CD4-positive, CD25-positive, alpha-beta regulatory T cell (primary cell): ENCODE measurements around the gene DYNLL2. TPM values are rescaled to one million over a fixed set of nuclear protein-coding genes. Genes with fewer than 3 reads are reported as not detected.
"Not testable (repeated sequence)": the region's sequence is repeated elsewhere in the genome, so short reads cannot be mapped to it uniquely, and the experiment has no call there.

Source experiments
- ATAC-seq, 2 donors: fragments of 150-1000 bp; cut with Tn5 transposase; one replicate each; pipeline ENCODE4 v1.10.0; 2021; ENCODE audit warnings: low read depth in 2 of 2, moderate number of reproducible peaks in 2 of 2, moderate library complexity in 1 of 2
- DNase-seq, 3 donors: peaks; one replicate each; pipeline versions ENCODE4 v3.0.0 to v3.0.0-alpha.2; 2012 to 2022; ENCODE audit warnings: mixed read lengths in 1 of 3
- H3K27ac ChIP-seq: one replicate; pipeline ENCODE4 v1.7.0; 2013; ENCODE audit warnings: mild to moderate bottlenecking, low read length; ENCODE audit not compliant: insufficient read depth, poor library complexity, severe bottlenecking
- H3K27me3 ChIP-seq: one replicate; pipeline ENCODE4 v1.7.0; 2013; ENCODE audit warnings: low read length; ENCODE audit not compliant: control insufficient read depth, insufficient read depth
- H3K36me3 ChIP-seq: one replicate; pipeline ENCODE4 v1.7.0; 2013; ENCODE audit warnings: mild to moderate bottlenecking, low read length, moderate library complexity; ENCODE audit not compliant: control insufficient read depth, insufficient read depth
- H3K4me1 ChIP-seq: 2 replicates; pipeline ENCODE4 v1.7.0; 2013; ENCODE audit warnings: mild to moderate bottlenecking, low read length; ENCODE audit not compliant: insufficient read depth, control insufficient read depth, poor library complexity, severe bottlenecking
- H3K4me3 ChIP-seq: one replicate; pipeline ENCODE4 v1.7.0; 2013; ENCODE audit warnings: low read depth, mild to moderate bottlenecking, low read length, moderate library complexity
- H3K9me3 ChIP-seq, 2 experiments: 1 replicate in 1 of 2; 2 replicates in 1 of 2; pipeline ENCODE4 v1.7.0; 2013; ENCODE audit warnings: low read length in 2 of 2, mild to moderate bottlenecking in 1 of 2, moderate library complexity in 1 of 2; ENCODE audit not compliant: control insufficient read depth in 2 of 2
- H3K27ac Mint-ChIP-seq, 3 donors: one replicate each; pipeline ENCODE4 v1.8.0; 2020 to 2022; ENCODE audit warnings: mild to moderate bottlenecking in 3 of 3, mixed read lengths in 3 of 3, moderate library complexity in 2 of 3
- H3K27me3 Mint-ChIP-seq: one replicate; pipeline ENCODE4 v1.8.0; 2022; ENCODE audit warnings: mild to moderate bottlenecking, mixed read lengths
- H3K36me3 Mint-ChIP-seq: one replicate; pipeline ENCODE4 v1.8.0; 2020; ENCODE audit warnings: mixed read lengths
- H3K4me1 Mint-ChIP-seq, 4 donors: one replicate each; pipeline ENCODE4 v1.8.0; 2020 to 2022; ENCODE audit warnings: mixed read lengths in 4 of 4, mild to moderate bottlenecking in 1 of 4
- H3K4me3 Mint-ChIP-seq, 4 donors: one replicate each; pipeline ENCODE4 v1.8.0; 2020 to 2022; ENCODE audit warnings: mild to moderate bottlenecking in 4 of 4, mixed read lengths in 4 of 4, moderate library complexity in 3 of 4
- H3K9me3 Mint-ChIP-seq, 7 donors: one replicate each; pipeline ENCODE4 v1.8.0; 2020 to 2022; ENCODE audit warnings: mixed read lengths in 7 of 7, mild to moderate bottlenecking in 3 of 7, moderate library complexity in 2 of 7
- polyA plus RNA-seq, 4 donors: library from polyadenylated mRNA; unstranded; fragments of 300-500 nt; fragmentation: Illumina TruSeq; gene quantifications; one replicate each; pipeline ENCODE4 v1.2.3, GENCODE V29; 2021
- total RNA-seq: library from RNA; stranded (reverse); gene quantifications from one replicate; pipeline ENCODE4 v1.2.3, GENCODE V29; 2022

Gene DYNLL2
- total and polyA plus RNA-seq, 5 donors from 2014 or later = 0.57 to 37.4 (median 1.1) TPM

- no peaks in the 10 kb centered on the region for H3K36me3 Mint-ChIP-seq
- H3K27me3 Mint-ChIP-seq = peaks cover 12% of the 10 kb centered on the region
- DNase-seq (no peak), ATAC-seq (no peak)
- no peaks in the 10 kb centered on the region for H3K9me3 ChIP-seq
- H3K4me1 ChIP-seq = no peaks in the 10 kb centered on the region
- H3K27ac Mint-ChIP-seq = no peak overlapping the region
- H3K9me3 Mint-ChIP-seq = peaks cover 0 to 3% (median 0%) of the 10 kb centered on the region in 7 donors
- no peak overlapping the region for H3K4me3 ChIP-seq
- no peak overlapping the region for H3K27ac ChIP-seq
- peaks cover 0 to 4% (median 0%) of the 10 kb centered on the region in 4 donors for H3K4me1 Mint-ChIP-seq
- H3K27me3 ChIP-seq = peaks cover 5% of the 10 kb centered on the region
- H3K36me3 ChIP-seq = no peaks in the 10 kb centered on the region
- H3K4me3 Mint-ChIP-seq = no peak overlapping the region
These were observed 26.7 kb upstream of the DYNLL2 start for GRCh38 chr17:58056476-58056875.

GRCh38 chr17:58059141-58059540 lies 24.1 kb upstream of the DYNLL2 start:
- Mint-ChIP-seq H3K4me3 (no peak overlapping the region), H3K4me1 (no peaks in the 10 kb centered on the region), H3K36me3 (no peaks in the 10 kb centered on the region), H3K27ac (no peak overlapping the region), H3K9me3 (no peaks in the 10 kb centered on the region), H3K27me3 (peaks cover 6% of the 10 kb centered on the region)
- no peak for DNase-seq
- Histone ChIP-seq H3K9me3 (no peaks in the 10 kb centered on the region), H3K27ac (no peak overlapping the region), H3K36me3 (no peaks in the 10 kb centered on the region), H3K27me3 (peaks cover 4% of the 10 kb centered on the region), H3K4me3 (no peak overlapping the region), H3K4me1 (no peaks in the 10 kb centered on the region)
- no peak for ATAC-seq

GRCh38 chr17:58060596-58061191 lies 22.5 kb upstream of the DYNLL2 start:
- Mint-ChIP-seq H3K4me1 (no peaks in the 10 kb centered on the region), H3K27me3 (no peaks in the 10 kb centered on the region), H3K4me3 (no peak overlapping the region), H3K36me3 (no peaks in the 10 kb centered on the region), H3K9me3 (no peaks in the 10 kb centered on the region), H3K27ac (no peak overlapping the region)
- Histone ChIP-seq H3K27ac (no peak overlapping the region), H3K4me3 (no peak overlapping the region), H3K27me3 (peaks cover 2% of the 10 kb centered on the region), H3K36me3 (no peaks in the 10 kb centered on the region), H3K4me1 (no peaks in the 10 kb centered on the region), H3K9me3 (no peaks in the 10 kb centered on the region)
- ATAC-seq (no peak), DNase-seq (no peak)

- Mint-ChIP-seq H3K27me3 (no peaks in the 10 kb centered on the region), H3K4me3 (no peak overlapping the region), H3K4me1 (no peaks in the 10 kb centered on the region), H3K27ac (no peak overlapping the region), H3K9me3 (no peaks in the 10 kb centered on the region), H3K36me3 (no peaks in the 10 kb centered on the region)
- DNase-seq (no peak), ATAC-seq (no peak)
- H3K9me3 ChIP-seq = no peaks in the 10 kb centered on the region
- H3K4me3 ChIP-seq = no peak overlapping the region
- H3K36me3 ChIP-seq = no peaks in the 10 kb centered on the region
- H3K27me3 ChIP-seq = peaks cover 2% of the 10 kb centered on the region
- H3K27ac ChIP-seq = no peak overlapping the region
- H3K4me1 ChIP-seq = no peaks in the 10 kb centered on the region
These were observed 21.5 kb upstream of the DYNLL2 start for GRCh38 chr17:58061672-58062071.

GRCh38 chr17:58065238-58065637 lies 18.0 kb upstream of the DYNLL2 start:
- ATAC-seq = no peak
- no peak overlapping the region for H3K4me3 ChIP-seq

GRCh38 chr17:58066401-58066800 lies 16.8 kb upstream of the DYNLL2 start:
- H3K9me3 ChIP-seq = no peaks in the 10 kb centered on the region
- DNase-seq = no peak
- Mint-ChIP-seq H3K4me1 (no peaks in the 10 kb centered on the region), H3K27ac (no peak overlapping the region), H3K27me3 (peaks cover 24% of the 10 kb centered on the region), H3K4me3 (peak overlapping the region in 1 of 4 donors; percentile 6), H3K9me3 (peaks cover 0 to 3% (median 0%) of the 10 kb centered on the region in 7 donors), H3K36me3 (no peaks in the 10 kb centered on the region)
- H3K4me3 ChIP-seq = no peak overlapping the region
- H3K27me3 ChIP-seq = peaks cover 11% of the 10 kb centered on the region
- no peaks in the 10 kb centered on the region for H3K4me1 ChIP-seq
- no peak overlapping the region for H3K27ac ChIP-seq
- no peak for ATAC-seq
- no peaks in the 10 kb centered on the region for H3K36me3 ChIP-seq

More at GRCh38 chr17:58065238-58065637, 18.0 kb upstream of the DYNLL2 start:
- Mint-ChIP-seq H3K4me1 (no peaks in the 10 kb centered on the region), H3K27me3 (peaks cover 12% of the 10 kb centered on the region), H3K4me3 (no peak overlapping the region), H3K27ac (no peak overlapping the region), H3K9me3 (peaks cover 0 to 1% (median 0%) of the 10 kb centered on the region in 7 donors), H3K36me3 (no peaks in the 10 kb centered on the region)
- peaks cover 2% of the 10 kb centered on the region for H3K27me3 ChIP-seq
- H3K27ac ChIP-seq = no peak overlapping the region
- H3K9me3 ChIP-seq = no peaks in the 10 kb centered on the region
- H3K36me3 ChIP-seq = no peaks in the 10 kb centered on the region
- DNase-seq = no peak
- no peaks in the 10 kb centered on the region for H3K4me1 ChIP-seq

GRCh38 chr17:58072862-58073261 lies 10.4 kb upstream of the DYNLL2 start:
- no peak overlapping the region for H3K27ac Mint-ChIP-seq
- H3K36me3 Mint-ChIP-seq = no peaks in the 10 kb centered on the region
- DNase-seq (no peak), ATAC-seq (no peak)
- peaks cover 52% of the 10 kb centered on the region for H3K27me3 Mint-ChIP-seq
- H3K4me3 Mint-ChIP-seq = no peak overlapping the region
- H3K9me3 ChIP-seq = no peaks in the 10 kb centered on the region
- no peak overlapping the region for H3K27ac ChIP-seq
- H3K36me3 ChIP-seq = no peaks in the 10 kb centered on the region
- no peaks in the 10 kb centered on the region for H3K4me1 ChIP-seq
- no peaks in the 10 kb centered on the region for H3K4me1 Mint-ChIP-seq
- H3K9me3 Mint-ChIP-seq = peaks cover 0 to 3% (median 0%) of the 10 kb centered on the region in 7 donors
- no peak overlapping the region for H3K4me3 ChIP-seq
- peaks cover 23% of the 10 kb centered on the region for H3K27me3 ChIP-seq

- not testable (repeated sequence) for H3K27ac ChIP-seq, H3K9me3 Mint-ChIP-seq, H3K9me3 ChIP-seq, H3K36me3 ChIP-seq, H3K4me3 ChIP-seq, H3K4me1 Mint-ChIP-seq, H3K36me3 Mint-ChIP-seq, DNase-seq, ATAC-seq, H3K4me1 ChIP-seq, H3K27ac Mint-ChIP-seq, H3K4me3 Mint-ChIP-seq
- peaks cover 55% of the 10 kb centered on the region for H3K27me3 Mint-ChIP-seq
- H3K27me3 ChIP-seq = peaks cover 23% of the 10 kb centered on the region
These were observed 10.0 kb upstream of the DYNLL2 start for GRCh38 chr17:58073266-58073665.
